CD8-positive, alpha-beta memory T cell (primary cell): ENCODE data around the gene GNAI2. TPM values are rescaled to one million over a fixed set of nuclear protein-coding genes. Genes with fewer than 3 reads are reported as not detected.
A peak's percentile ranks its signal among the peaks of the same experiment; 100 is the strongest.

Source experiments
- CTCF ChIA-PET: fragments of 350-600 bp; sonication (Branson Sonifier 250); formaldehyde crosslinking; loops from one replicate; lab custom pipeline; 2021; ENCODE audit warnings: antibody characterized with exemption; lab: Charles Lee
- POLR2A ChIA-PET: fragments of 350-600 bp; sonication (Branson Sonifier 250); formaldehyde crosslinking; loops from one replicate; lab custom pipeline; 2021; ENCODE audit warnings: antibody characterized with exemption; lab: Charles Lee
- DNase-seq, 5 donors: peaks; one replicate each; pipeline versions ENCODE4 v3.0.0 to v3.0.0-alpha.2; 2020 to 2022; ENCODE audit warnings: mixed read lengths in 1 of 5
- H3K27ac ChIP-seq: one replicate; pipeline ENCODE4 v1.7.0; 2013; ENCODE audit warnings: low read depth, mild to moderate bottlenecking, low read length, moderate library complexity
- H3K27me3 ChIP-seq: 2 replicates; pipeline ENCODE4 v1.7.0; 2013; ENCODE audit warnings: low read length, mild to moderate bottlenecking; ENCODE audit not compliant: insufficient read depth, poor library complexity, severe bottlenecking
- H3K36me3 ChIP-seq: 2 replicates; pipeline ENCODE4 v1.7.0; 2013; ENCODE audit warnings: mild to moderate bottlenecking, low read length, moderate library complexity; ENCODE audit not compliant: insufficient read depth
- H3K4me1 ChIP-seq: 2 replicates; pipeline ENCODE4 v1.7.0; 2013; ENCODE audit warnings: mild to moderate bottlenecking, low read length, moderate library complexity; ENCODE audit not compliant: insufficient read depth
- H3K4me3 ChIP-seq: 2 replicates; pipeline ENCODE4 v1.7.0; 2013; ENCODE audit warnings: mild to moderate bottlenecking, low read length
- H3K9me3 ChIP-seq: 2 replicates; pipeline ENCODE4 v1.7.0; 2013; ENCODE audit warnings: mild to moderate bottlenecking, low read length
- H3K27ac Mint-ChIP-seq, 8 donors: one replicate each; pipeline ENCODE4 v1.8.0; 2020 to 2021; ENCODE audit warnings: mixed read lengths in 8 of 8, mild to moderate bottlenecking in 6 of 8, inconsistent platforms in 3 of 8, moderate library complexity in 3 of 8
- H3K27me3 Mint-ChIP-seq, 2 donors: one replicate each; pipeline ENCODE4 v1.8.0; 2020 to 2021; ENCODE audit warnings: mixed read lengths in 2 of 2, mild to moderate bottlenecking in 1 of 2, moderate library complexity in 1 of 2
- H3K36me3 Mint-ChIP-seq, 3 donors: one replicate each; pipeline ENCODE4 v1.8.0; 2020 to 2021; ENCODE audit warnings: mixed read lengths in 3 of 3, inconsistent platforms in 1 of 3, mild to moderate bottlenecking in 1 of 3
- H3K4me1 Mint-ChIP-seq, 3 donors: one replicate each; pipeline ENCODE4 v1.8.0; 2020 to 2021; ENCODE audit warnings: mixed read lengths in 3 of 3, inconsistent platforms in 1 of 3, mild to moderate bottlenecking in 1 of 3
- H3K4me3 Mint-ChIP-seq, 7 donors: one replicate each; pipeline ENCODE4 v1.8.0; 2020 to 2021; ENCODE audit warnings: mixed read lengths in 7 of 7, mild to moderate bottlenecking in 6 of 7, moderate library complexity in 4 of 7, inconsistent platforms in 2 of 7
- H3K9me3 Mint-ChIP-seq, 5 donors: one replicate each; pipeline ENCODE4 v1.8.0; 2020 to 2022; ENCODE audit warnings: mixed read lengths in 5 of 5, mild to moderate bottlenecking in 3 of 5, moderate library complexity in 2 of 5, inconsistent platforms in 1 of 5
- polyA plus RNA-seq: library from polyadenylated mRNA; unstranded; fragments of 300-500 nt; fragmentation: Illumina TruSeq; gene quantifications from one replicate; pipeline ENCODE4 v1.2.3, GENCODE V29; 2021
- total RNA-seq, 2 experiments: library from RNA; stranded (reverse); gene quantifications; one replicate each; pipeline ENCODE4 v1.2.3, GENCODE V29; 2021

The GNAI2 gene
- total and polyA plus RNA-seq, 3 experiments from 2014 or later, result 259 to 665 (median 265) TPM

GRCh38 chr3:50212971-50213370, 23.0 kb upstream of the GNAI2 start:
- Mint-ChIP-seq H3K4me1 (no peaks in the 10 kb centered on the region), H3K9me3 (no peaks in the 10 kb centered on the region), H3K27ac (no peak overlapping the region), H3K27me3 (peaks cover 0 to 4% of the 10 kb centered on the region in 2 donors), H3K36me3 (no peaks in the 10 kb centered on the region), H3K4me3 (no peak overlapping the region)
- H3K9me3 ChIP-seq, result no peaks in the 10 kb centered on the region
- no peak overlapping the region for H3K4me3 ChIP-seq
- DNase-seq, result no peak
- no peaks in the 10 kb centered on the region for H3K27me3 ChIP-seq
- no peaks in the 10 kb centered on the region for H3K36me3 ChIP-seq
- ChIA-PET CTCF (interaction anchor here (1.4 to 6.8 kb wide), 2 partner anchors 13 to 18 kb away, joined by 3 to 37 read pairs; no protein-coding TSS in a partner anchor), POLR2A (no interaction called here)
- no peak overlapping the region for H3K27ac ChIP-seq
- no peaks in the 10 kb centered on the region for H3K4me1 ChIP-seq

DNA sequence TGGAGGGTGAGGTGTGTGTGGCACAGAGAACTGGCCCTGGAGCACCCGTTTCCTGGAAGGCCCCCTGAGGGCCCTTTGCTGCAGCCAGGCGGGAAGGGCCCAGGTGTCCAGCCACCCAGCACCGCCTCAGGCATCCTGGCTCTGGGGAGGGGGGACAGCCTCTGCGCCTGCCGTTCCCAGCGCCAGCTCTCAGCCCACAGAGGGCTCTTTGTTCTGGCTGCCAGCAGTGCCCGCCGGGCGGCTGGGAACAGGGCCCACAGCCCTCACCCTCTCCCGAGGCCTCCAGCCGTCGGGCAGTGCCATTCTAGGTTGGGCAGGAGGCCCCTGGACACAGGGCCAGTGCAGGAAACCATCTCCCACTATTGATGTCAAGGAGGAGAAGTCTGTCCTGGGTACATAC, 22.6 kb upstream of the GNAI2 start:
- POLR2A ChIA-PET, result no interaction called here
- Mint-ChIP-seq H3K27me3 (peaks cover 0 to 4% of the 10 kb centered on the region in 2 donors), H3K4me3 (no peak overlapping the region), H3K36me3 (no peaks in the 10 kb centered on the region), H3K9me3 (no peaks in the 10 kb centered on the region), H3K27ac (no peak overlapping the region), H3K4me1 (no peaks in the 10 kb centered on the region)
- no peak for DNase-seq
- Histone ChIP-seq H3K27me3 (no peaks in the 10 kb centered on the region), H3K4me3 (no peak overlapping the region), H3K4me1 (no peaks in the 10 kb centered on the region), H3K27ac (no peak overlapping the region), H3K9me3 (no peaks in the 10 kb centered on the region), H3K36me3 (no peaks in the 10 kb centered on the region)
- CTCF ChIA-PET, result interaction anchor here (1.4 to 6.8 kb wide), 2 partner anchors 12 to 19 kb away, joined by 3 to 37 read pairs; no protein-coding TSS in a partner anchor

DNA sequence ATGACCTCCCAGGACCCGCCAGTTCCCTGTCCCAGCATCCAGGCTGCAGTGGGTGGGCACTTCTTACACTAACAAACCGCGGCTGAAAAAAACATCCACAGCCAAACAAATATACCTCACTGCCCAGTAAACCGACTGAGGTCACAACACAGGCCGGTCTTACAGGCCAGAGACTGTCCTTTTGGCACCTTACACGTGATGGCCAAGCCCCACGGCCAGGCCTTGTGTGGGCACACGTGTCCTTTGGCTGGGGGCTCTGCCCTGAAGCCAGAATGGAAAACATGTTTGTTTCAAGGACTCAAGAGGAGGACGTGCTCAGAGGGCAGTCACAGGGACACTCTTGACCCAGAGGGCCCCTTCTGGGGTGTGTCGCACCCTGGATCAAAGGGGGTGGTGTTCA, 21.2 kb upstream of the GNAI2 start:
- H3K36me3 Mint-ChIP-seq, result no peaks in the 10 kb centered on the region
- Histone ChIP-seq H3K27me3 (no peaks in the 10 kb centered on the region), H3K36me3 (no peaks in the 10 kb centered on the region), H3K4me1 (no peaks in the 10 kb centered on the region), H3K27ac (no peak overlapping the region), H3K9me3 (no peaks in the 10 kb centered on the region), H3K4me3 (no peak overlapping the region)
- no peak for DNase-seq
- POLR2A ChIA-PET, result no interaction called here
- CTCF ChIA-PET, result interaction anchor here (6.8 kb wide), 1 partner anchor 20 kb away, joined by 37 read pairs; no protein-coding TSS in a partner anchor
- H3K27me3 Mint-ChIP-seq, result peaks cover 0 to 2% of the 10 kb centered on the region in 2 donors
- no peak overlapping the region for H3K4me3 Mint-ChIP-seq
- no peaks in the 10 kb centered on the region for H3K4me1 Mint-ChIP-seq
- H3K27ac Mint-ChIP-seq, result no peak overlapping the region
- H3K9me3 Mint-ChIP-seq, result no peaks in the 10 kb centered on the region

GRCh38 chr3:50215529-50215928, 20.5 kb upstream of the GNAI2 start:
- Mint-ChIP-seq H3K27ac (no peak overlapping the region), H3K4me1 (no peaks in the 10 kb centered on the region), H3K27me3 (peaks cover 0 to 2% of the 10 kb centered on the region in 2 donors), H3K9me3 (no peaks in the 10 kb centered on the region), H3K36me3 (no peaks in the 10 kb centered on the region), H3K4me3 (peak overlapping the region in 1 of 7 donors; percentile 48)
- POLR2A ChIA-PET, result no interaction called here
- CTCF ChIA-PET, result interaction anchor here (6.8 kb wide), 1 partner anchor 21 kb away, joined by 37 read pairs; no protein-coding TSS in a partner anchor
- no peak overlapping the region for H3K4me3 ChIP-seq
- DNase-seq, result no peak
- no peak overlapping the region for H3K27ac ChIP-seq
- H3K9me3 ChIP-seq, result no peaks in the 10 kb centered on the region
- no peaks in the 10 kb centered on the region for H3K4me1 ChIP-seq
- H3K27me3 ChIP-seq, result no peaks in the 10 kb centered on the region
- H3K36me3 ChIP-seq, result no peaks in the 10 kb centered on the region

DNA sequence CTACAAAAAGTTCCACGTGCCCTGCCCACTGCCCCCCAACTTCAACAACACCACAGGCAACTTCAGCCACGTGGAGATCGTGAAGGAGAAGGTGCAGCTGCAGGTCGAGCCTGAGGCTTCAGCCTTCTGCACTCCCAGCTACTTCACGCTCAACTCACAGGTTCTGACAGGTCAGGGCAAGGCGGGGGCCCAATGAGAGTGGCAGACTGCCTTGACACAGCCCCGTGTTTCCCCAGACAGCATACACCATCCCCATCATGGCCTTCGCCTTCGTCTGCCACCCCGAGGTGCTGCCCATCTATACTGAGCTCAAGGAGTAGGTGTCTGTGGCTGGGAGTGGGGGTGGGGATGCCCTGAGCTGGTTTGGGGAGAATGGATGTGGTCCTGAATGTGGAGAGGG, 18.3 kb upstream of the GNAI2 start:
- no peak overlapping the region for H3K27ac ChIP-seq
- Mint-ChIP-seq H3K4me3 (no peak overlapping the region), H3K9me3 (no peaks in the 10 kb centered on the region), H3K4me1 (peaks cover 0 to 4% (median 0%) of the 10 kb centered on the region in 3 donors), H3K27ac (no peak overlapping the region), H3K36me3 (no peaks in the 10 kb centered on the region), H3K27me3 (peaks cover 0 to 2% of the 10 kb centered on the region in 2 donors)
- no peaks in the 10 kb centered on the region for H3K36me3 ChIP-seq
- no peaks in the 10 kb centered on the region for H3K4me1 ChIP-seq
- no peak overlapping the region for H3K4me3 ChIP-seq
- no peaks in the 10 kb centered on the region for H3K27me3 ChIP-seq
- ChIA-PET POLR2A (interaction anchor here (0.7 kb wide), 1 partner anchor 8 kb away, joined by 3 read pairs; no protein-coding TSS in a partner anchor), CTCF (interaction anchor here (0.5 to 6.8 kb wide), 6 partner anchors 8 to 42 kb away, joined by 3 to 37 read pairs (median 5); no protein-coding TSS in a partner anchor)
- H3K9me3 ChIP-seq, result no peaks in the 10 kb centered on the region
- no peak for DNase-seq

DNA sequence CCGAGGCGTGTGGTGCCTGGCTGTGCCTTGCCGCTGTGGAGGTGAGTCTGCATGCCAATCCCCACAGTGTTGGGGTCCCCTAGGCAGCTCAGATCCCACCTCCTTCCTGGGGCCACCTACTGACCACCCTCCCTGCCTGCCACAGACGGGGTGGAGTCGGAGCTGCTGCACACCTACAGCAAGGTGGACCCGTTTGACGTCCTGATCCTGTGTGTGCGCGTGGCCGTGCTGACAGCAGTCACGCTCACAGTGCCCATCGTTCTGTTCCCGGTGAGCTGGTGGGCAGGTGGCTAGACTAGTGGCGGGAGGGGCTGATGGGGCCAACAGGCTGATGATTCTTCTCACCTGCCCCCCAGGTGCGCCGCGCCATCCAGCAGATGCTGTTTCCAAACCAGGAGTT, 17.6 kb upstream of the GNAI2 start:
- Mint-ChIP-seq H3K4me1 (peaks cover 0 to 4% (median 0%) of the 10 kb centered on the region in 3 donors), H3K4me3 (no peak overlapping the region), H3K27me3 (peaks cover 0 to 2% of the 10 kb centered on the region in 2 donors), H3K36me3 (no peaks in the 10 kb centered on the region), H3K9me3 (no peaks in the 10 kb centered on the region), H3K27ac (no peak overlapping the region)
- no peak overlapping the region for H3K27ac ChIP-seq
- H3K27me3 ChIP-seq, result no peaks in the 10 kb centered on the region
- H3K9me3 ChIP-seq, result no peaks in the 10 kb centered on the region
- DNase-seq, result no peak
- no peaks in the 10 kb centered on the region for H3K4me1 ChIP-seq
- ChIA-PET POLR2A (no interaction called here), CTCF (interaction anchor here (0.5 to 13.2 kb wide), 5 partner anchors 24 to 41 kb away, joined by 3 to 266 read pairs (median 7); partner anchors contain the start of gene GNAT1)
- H3K36me3 ChIP-seq, result no peaks in the 10 kb centered on the region
- H3K4me3 ChIP-seq, result no peak overlapping the region

DNA sequence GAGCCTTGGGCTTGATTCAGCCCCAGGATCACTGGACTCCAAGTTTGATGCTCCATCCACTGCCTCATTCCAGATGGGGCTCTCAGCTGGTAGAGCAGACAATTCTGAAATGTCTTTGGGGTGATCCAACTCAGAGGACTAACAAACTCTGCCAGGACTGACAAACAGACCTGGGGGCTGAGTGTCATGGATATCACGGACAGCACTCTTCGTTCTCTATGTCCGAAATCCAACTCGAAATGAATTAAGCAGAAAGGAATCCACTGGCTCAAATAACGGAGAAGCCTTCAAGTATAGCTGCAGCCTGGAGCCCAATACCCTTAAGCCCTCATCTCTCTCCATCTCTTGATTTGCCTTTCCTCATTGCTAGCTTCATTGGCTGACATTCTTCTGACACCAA, 16.7 kb upstream of the GNAI2 start:
- H3K27ac ChIP-seq, result no peak overlapping the region
- H3K4me3 ChIP-seq, result no peak overlapping the region
- no peaks in the 10 kb centered on the region for H3K27me3 ChIP-seq
- H3K36me3 Mint-ChIP-seq, result no peaks in the 10 kb centered on the region
- H3K4me3 Mint-ChIP-seq, result no peak overlapping the region
- H3K27ac Mint-ChIP-seq, result peak overlapping the region in 2 of 8 donors; percentile 38 to 42
- no peaks in the 10 kb centered on the region for H3K9me3 Mint-ChIP-seq
- peaks cover 0 to 4% (median 0%) of the 10 kb centered on the region in 3 donors for H3K4me1 Mint-ChIP-seq
- no peaks in the 10 kb centered on the region for H3K36me3 ChIP-seq
- DNase-seq, result no peak
- H3K27me3 Mint-ChIP-seq, result peaks cover 0 to 4% of the 10 kb centered on the region in 2 donors
- H3K9me3 ChIP-seq, result no peaks in the 10 kb centered on the region
- CTCF ChIA-PET, result interaction anchor here (0.9 to 13.2 kb wide), 5 partner anchors 14 to 99 kb away, joined by 3 to 266 read pairs (median 3); partner anchors contain the start of genes GNAT1 and SLC38A3
- POLR2A ChIA-PET, result no interaction called here
- H3K4me1 ChIP-seq, result no peaks in the 10 kb centered on the region

GRCh38 chr3:50220109-50220508, 15.9 kb upstream of the GNAI2 start:
- H3K27ac Mint-ChIP-seq, result no peak overlapping the region

More at GRCh38 chr3:50220109-50220508, 15.9 kb upstream of the GNAI2 start:
- Histone ChIP-seq H3K4me1 (no peaks in the 10 kb centered on the region), H3K36me3 (no peaks in the 10 kb centered on the region), H3K4me3 (no peak overlapping the region), H3K27me3 (no peaks in the 10 kb centered on the region), H3K27ac (no peak overlapping the region), H3K9me3 (no peaks in the 10 kb centered on the region)
- Mint-ChIP-seq H3K9me3 (no peaks in the 10 kb centered on the region), H3K4me3 (no peak overlapping the region), H3K36me3 (no peaks in the 10 kb centered on the region), H3K27me3 (peaks cover 0 to 2% of the 10 kb centered on the region in 2 donors), H3K4me1 (peaks cover 0 to 4% (median 2%) of the 10 kb centered on the region in 3 donors)
- no peak for DNase-seq
- POLR2A ChIA-PET, result no interaction called here
- CTCF ChIA-PET, result interaction anchor here (0.9 to 13.2 kb wide), 4 partner anchors 15 to 27 kb away, joined by 3 to 266 read pairs (median 7); partner anchors contain the start of genes GNAT1 and SLC38A3
